Measurements from ENCODE around the gene IRF8.

GRCh38 chr16:85950136-85950918 is 51.4 kb downstream of the IRF8 start:
- TF ChIP-seq CTCF (IDR thresholded peaks at IDR 0.05; ENCODE audit: low read depth, low read length, poor library complexity, severe bottlenecking) = no peak
- no peak for TF ChIP-seq EZH2phosphoT487 (IDR thresholded peaks at IDR 0.05; ENCODE audit: borderline replicate concordance, low read length)

Measured in DOHH2 (cell line).